ENCODE measurements around the gene CCDC150. TPM values are rescaled to one million over a fixed set of nuclear protein-coding genes. Genes with fewer than 3 reads are reported as not detected.
"Not testable (repeated sequence)": the region's sequence is repeated elsewhere in the genome, so short reads cannot be mapped to it uniquely, and the experiment has no call there.

Gene CCDC150
- total RNA-seq, 1 experiment from 2014 or later = 14.6 TPM

DNA sequence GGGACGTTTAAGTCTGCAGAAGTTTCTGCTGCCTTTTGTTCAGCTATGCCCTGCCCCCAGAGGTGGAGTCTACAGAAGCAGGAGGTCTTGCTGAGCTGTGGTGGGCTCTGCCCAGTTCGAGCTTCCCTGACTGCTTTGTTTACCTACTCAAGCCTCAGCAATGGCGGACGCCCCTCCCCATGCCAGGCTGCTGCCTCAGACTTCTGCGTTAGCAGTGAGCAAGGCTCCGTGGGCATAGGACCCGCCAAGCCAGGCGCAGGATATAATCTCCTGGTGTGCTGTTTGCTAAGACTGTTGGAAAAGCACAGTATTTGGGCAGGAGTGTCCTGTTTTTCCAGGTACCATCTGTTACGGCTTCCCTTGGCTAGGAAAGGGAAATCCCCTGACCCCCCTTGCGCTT lies 70.5 kb downstream of the CCDC150 start:
- not testable (repeated sequence) for DNase-seq (ENCODE audit: extremely low read depth, low read depth)

DNA sequence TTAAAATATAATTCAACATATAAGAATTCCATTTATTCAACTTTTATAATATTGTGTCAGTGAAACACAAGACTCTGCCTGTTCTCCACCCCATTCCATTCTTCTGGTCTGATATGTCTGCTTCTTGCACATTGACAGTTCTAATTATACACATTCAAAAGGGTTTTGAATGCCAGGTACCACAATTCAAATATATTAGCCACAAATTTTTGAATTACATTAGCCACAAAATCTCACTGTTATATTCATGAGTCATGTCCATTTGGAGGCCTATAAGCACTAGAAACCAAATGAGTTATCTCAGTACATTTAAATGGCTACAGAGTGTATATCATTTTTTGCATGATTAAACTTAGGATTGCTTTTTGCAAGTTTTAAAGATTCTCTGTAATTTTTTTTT lies 72.1 kb downstream of the CCDC150 start:
- DNase-seq (ENCODE audit: extremely low read depth, low read depth) = no peak

DNA sequence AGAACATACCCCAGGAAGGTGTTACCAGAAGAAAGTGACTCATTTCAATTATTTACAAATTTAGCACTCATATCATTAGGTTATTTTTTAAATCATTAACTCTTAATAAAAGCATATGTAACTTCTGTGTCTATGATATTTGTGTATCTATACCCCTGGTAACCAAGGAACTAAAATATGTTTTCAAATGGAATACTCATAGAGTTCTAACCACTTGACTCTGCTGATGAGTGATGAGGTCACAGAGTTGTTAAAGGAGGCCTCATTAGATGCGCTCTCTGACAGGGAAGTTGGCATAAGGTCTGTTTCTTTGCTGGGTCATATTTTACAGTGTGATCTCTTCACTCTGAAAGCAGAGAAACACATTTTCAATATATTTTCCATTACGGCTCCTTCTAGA lies 73.4 kb downstream of the CCDC150 start:
- no peak for DNase-seq (ENCODE audit: extremely low read depth, low read depth)

DNA sequence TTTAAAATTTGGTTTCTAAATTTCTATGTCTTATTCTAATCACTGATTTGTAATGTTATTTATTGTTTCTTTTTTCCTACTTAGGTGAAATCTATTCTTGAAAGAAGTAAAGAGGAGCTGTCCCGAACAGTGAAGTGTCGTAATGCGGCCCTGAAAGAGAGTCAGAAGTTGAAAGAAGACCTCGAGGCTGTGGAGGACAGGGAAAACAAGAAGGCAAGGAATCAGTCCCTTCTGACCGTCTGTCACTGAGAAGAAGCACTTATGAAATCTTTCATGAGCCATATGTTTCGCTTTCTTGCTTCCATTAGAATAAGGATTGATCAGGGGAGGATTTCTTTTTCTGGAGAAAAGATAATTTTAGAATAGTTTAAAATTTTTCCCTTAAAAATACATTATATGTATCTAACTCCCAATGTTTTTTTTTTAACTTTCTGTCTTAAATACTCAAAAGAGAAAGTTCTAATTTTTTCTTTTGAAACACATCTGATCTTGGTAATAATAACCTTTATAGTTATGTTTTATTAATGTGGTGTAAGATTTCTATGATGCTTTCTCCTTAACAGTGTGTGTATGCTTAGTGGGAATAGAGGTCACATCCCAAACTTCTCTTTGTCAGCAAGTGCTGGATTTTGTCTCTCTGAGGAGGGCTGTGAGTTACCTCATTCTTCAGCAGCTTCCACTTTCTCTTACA lies 79.0 kb downstream of the CCDC150 start:
- no peak for DNase-seq (ENCODE audit: extremely low read depth, low read depth)

DNA sequence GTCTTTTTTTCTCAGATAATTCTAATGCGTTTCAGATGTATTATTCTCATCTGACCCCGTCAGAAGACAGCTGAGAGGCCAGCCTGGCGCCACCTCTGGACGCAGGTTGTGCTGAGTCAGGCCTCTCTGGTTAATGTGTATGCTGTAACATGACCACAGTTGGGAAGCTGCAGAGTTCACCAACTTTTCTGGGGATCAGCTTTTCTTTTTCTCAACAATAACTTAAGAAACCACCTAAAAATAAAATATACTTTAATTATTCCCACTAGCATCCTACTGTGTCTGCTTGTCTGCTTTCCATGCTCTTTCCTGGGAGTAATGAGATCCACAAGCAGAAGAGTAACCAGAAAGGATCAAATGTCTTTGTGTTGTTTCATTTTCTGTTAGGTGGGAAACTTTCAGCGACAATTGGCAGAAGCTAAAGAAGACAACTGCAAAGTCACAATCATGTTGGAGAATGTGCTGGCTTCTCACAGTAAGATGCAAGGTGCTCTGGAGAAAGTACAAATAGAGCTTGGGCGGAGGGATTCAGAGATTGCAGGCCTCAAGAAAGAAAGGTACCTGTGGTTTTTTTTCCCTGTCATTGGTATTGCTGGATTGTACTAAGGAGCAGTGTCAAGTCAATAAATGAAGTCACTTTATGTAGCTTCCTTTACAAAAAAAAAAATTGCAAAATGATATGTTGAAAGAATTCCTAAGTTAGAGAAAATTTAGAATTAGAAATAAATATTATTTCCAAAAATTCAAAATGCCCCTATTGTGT lies 79.8 kb downstream of the CCDC150 start:
- peak; percentile 63 for DNase-seq (ENCODE audit: extremely low read depth, low read depth)

- no peak for DNase-seq (ENCODE audit: extremely low read depth, low read depth)
Observed at GRCh38 chr2:196723571-196723970, 84.1 kb downstream of the CCDC150 start.

GRCh38 chr2:196725218-196725617 lies 85.7 kb downstream of the CCDC150 start:
- DNase-seq (ENCODE audit: extremely low read depth, low read depth) = no peak

- DNase-seq (ENCODE audit: extremely low read depth, low read depth) = no peak
Observed at GRCh38 chr2:196725882-196726281, 86.4 kb downstream of the CCDC150 start.

GRCh38 chr2:196729418-196729817 lies 89.9 kb downstream of the CCDC150 start:
- DNase-seq (ENCODE audit: extremely low read depth, low read depth) = no peak

GRCh38 chr2:196736646-196737045 lies 97.1 kb downstream of the CCDC150 start:
- not testable (repeated sequence) for DNase-seq (ENCODE audit: extremely low read depth, low read depth)

DNA sequence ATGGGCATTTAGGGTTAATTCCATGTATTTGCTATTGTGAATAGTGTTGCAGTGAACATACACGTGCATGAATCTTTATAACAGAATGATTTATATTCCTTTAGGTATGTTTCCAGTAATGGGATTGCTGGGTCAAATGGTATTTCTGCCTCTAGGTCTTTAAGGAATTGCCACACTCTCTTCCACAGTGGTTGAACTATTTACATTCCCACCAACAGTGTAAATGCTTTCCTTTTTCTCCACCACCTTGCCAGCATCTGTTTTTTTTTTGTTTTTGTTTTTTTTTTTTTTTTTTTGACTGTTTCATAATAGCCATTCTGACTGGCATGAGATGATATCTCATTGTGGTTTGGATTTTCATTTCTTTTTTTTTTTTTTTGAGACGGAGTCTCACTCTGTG lies 97.5 kb downstream of the CCDC150 start:
- DNase-seq (ENCODE audit: extremely low read depth, low read depth) = no peak

DNA sequence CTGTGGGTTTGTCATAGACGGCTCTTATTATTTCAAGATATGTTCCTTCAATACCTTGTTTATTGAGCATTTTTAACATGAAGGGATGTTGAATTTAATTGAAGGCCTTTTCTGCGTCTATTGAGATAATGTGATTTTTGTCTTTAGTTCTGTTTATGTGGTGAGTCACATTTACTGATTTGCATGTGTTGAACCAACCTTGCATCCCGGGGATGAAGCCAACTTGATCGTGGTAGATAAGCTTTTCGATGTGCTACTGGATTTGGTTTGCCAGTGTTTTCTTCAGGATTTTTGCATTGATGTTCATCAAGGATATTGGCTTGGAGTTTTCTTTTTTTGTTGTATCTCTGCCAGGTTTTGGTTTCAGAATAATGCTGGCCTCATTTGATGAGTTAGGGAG lies 99.5 kb downstream of the CCDC150 start:
- DNase-seq (ENCODE audit: extremely low read depth, low read depth) = no peak

- DNase-seq (ENCODE audit: extremely low read depth, low read depth) = no peak
Observed at GRCh38 chr2:196742216-196742615, 102.7 kb downstream of the CCDC150 start.

- DNase-seq (ENCODE audit: extremely low read depth, low read depth) = no peak
Observed at GRCh38 chr2:196742685-196743084, 103.2 kb downstream of the CCDC150 start.

DNA sequence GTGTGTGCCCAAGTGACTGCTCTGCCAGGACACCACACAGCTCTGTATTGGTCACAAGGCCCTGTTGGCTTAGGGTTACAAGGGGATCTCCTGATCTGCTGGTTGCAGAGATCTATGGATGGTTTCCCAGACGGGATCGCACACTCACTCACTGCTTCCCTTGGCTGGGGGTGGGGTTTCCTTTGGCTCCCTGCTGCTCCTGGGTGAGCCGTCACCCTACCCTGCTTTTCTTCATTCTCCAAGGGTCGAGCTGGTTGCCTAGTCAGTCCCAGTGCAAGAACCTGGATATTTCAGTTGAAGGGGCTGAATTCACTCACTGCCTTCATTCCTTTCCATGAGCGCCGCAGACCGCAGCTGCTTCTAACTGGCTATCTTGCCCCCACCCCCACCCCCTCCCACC lies 103.7 kb downstream of the CCDC150 start:
- no peak for DNase-seq (ENCODE audit: extremely low read depth, low read depth)

- no peak for DNase-seq (ENCODE audit: extremely low read depth, low read depth)
Observed at GRCh38 chr2:196745711-196746110, 106.2 kb downstream of the CCDC150 start.

GRCh38 chr2:196747400-196747799 lies 107.9 kb downstream of the CCDC150 start:
- DNase-seq (ENCODE audit: extremely low read depth, low read depth) = no peak

GRCh38 chr2:196748123-196748522 lies 108.6 kb downstream of the CCDC150 start:
- no peak for DNase-seq (ENCODE audit: extremely low read depth, low read depth)

GRCh38 chr2:196750291-196750923 lies 110.9 kb downstream of the CCDC150 start:
- DNase-seq (ENCODE audit: extremely low read depth, low read depth) = no peak

DNA sequence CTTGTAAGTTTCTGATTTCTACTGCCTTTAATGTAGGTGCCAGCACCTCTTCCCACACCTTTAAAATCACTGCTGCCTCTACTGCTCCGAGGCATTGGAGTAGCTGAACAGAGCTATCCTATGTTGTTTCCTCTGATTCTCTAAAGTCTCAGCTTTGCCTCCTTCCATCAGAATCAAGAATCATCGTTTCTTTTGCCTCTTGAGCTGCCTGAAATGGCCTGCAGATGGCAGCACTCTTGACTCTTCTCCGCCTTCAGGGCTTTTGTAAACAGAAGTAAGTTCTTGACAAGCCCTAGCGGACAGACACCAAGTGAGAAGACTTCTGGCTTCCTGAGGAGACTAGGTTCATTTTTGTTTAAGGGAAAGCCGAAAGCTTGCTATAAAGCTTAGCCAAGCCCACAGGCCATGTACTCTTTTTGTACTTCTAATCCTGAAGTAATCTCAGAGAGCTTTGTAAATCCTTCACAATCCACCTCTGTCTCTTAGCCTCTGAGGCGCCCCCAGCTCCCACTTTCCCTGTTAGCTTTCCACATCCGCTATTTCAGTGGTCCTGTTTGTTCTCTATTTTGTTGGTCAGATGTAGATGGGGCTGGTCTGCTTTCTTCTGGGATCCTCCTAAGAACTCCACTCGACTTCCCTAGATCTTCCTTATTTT lies 111.6 kb downstream of the CCDC150 start:
- peak; percentile 78 for DNase-seq (ENCODE audit: extremely low read depth, low read depth)
